Kidney (tissue), 14 donors: ENCODE results near the gene DEXI. TPM values are rescaled to one million over a fixed set of nuclear protein-coding genes. Genes with fewer than 3 reads are reported as not detected.

Experiments used
- DNase-seq, 5 donors: peaks; one replicate each; pipeline ENCODE4 v3.0.0-alpha.2; 2013 to 2020
- FAIRE-seq: peaks from 2 replicates; lab custom pipeline; 2012; peaks lifted over from hg19 to GRCh38; lab: Jason Lieb, UNC
- H3K27ac ChIP-seq, 2 donors: one replicate each; pipeline ENCODE4 v1.7.0; 2013; ENCODE audit warnings: low read depth in 2 of 2, low read length in 2 of 2, inconsistent platforms in 1 of 2
- H3K27me3 ChIP-seq: one replicate; pipeline ENCODE4 v1.7.1; 2013; ENCODE audit warnings: low read length, inconsistent platforms; ENCODE audit not compliant: control insufficient read depth, insufficient read depth
- H3K36me3 ChIP-seq, 3 donors: one replicate each; pipeline versions ENCODE4 v1.7.0 to v1.7.1; 2013; ENCODE audit warnings: low read length in 3 of 3, control low read depth in 1 of 3, inconsistent platforms in 1 of 3; ENCODE audit not compliant: insufficient read depth in 3 of 3, control insufficient read depth in 2 of 3
- H3K4me1 ChIP-seq, 3 donors: one replicate each; pipeline versions ENCODE4 v1.7.0 to v1.7.1; 2013; ENCODE audit warnings: low read length in 3 of 3, inconsistent platforms in 1 of 3, low read depth in 1 of 3; ENCODE audit not compliant: control insufficient read depth in 2 of 3, insufficient read depth in 2 of 3
- H3K4me3 ChIP-seq, 3 donors: one replicate each; pipeline versions ENCODE4 v1.7.0 to v1.8.1; 2013; ENCODE audit warnings: low read length in 3 of 3, control low read depth in 1 of 3, inconsistent platforms in 1 of 3
- H3K9ac ChIP-seq, 3 donors: one replicate each; pipeline versions ENCODE4 v1.7.0 to v1.7.1; 2013; ENCODE audit warnings: low read length in 3 of 3, control low read depth in 1 of 3, inconsistent platforms in 1 of 3
- H3K9me3 ChIP-seq, 3 donors: one replicate each; pipeline versions ENCODE4 v1.7.0 to v1.7.1; 2013; ENCODE audit warnings: low read length in 3 of 3, control low read depth in 1 of 3, inconsistent platforms in 1 of 3; ENCODE audit not compliant: control insufficient read depth in 2 of 3, insufficient read depth in 1 of 3
- intact Hi-C: fragments of 100-400 bp; cut with DNase I; formaldehyde crosslinking; loops from one replicate; pipeline ENCODE4 v1.11.1; 2022
- polyA plus RNA-seq: library from polyadenylated mRNA; stranded (reverse); fragments of 350-450 nt; fragmentation: Illumina TruSeq; extraction: RNeasy Lipid Tissue Mini Kit (QIAGEN cat#74804); gene quantifications from one replicate; pipeline ENCODE4 v1.2.3, GENCODE V29; 2014; ENCODE audit warnings: low read depth, low replicate concordance; ENCODE audit not compliant: insufficient read depth
- total RNA-seq: library from RNA; stranded (reverse); fragmentation: NEBNext Ultra II Directional; extraction: Animal tissue kit (Norgen Biotek cat#: 25700); gene quantifications from one replicate; pipeline ENCODE4 v1.2.1, GENCODE V29; 2021
- TF ChIP-seq, protein P1 (sequence below): IDR thresholded peaks from 3 replicates; pipeline ENCODE4 v1.5.1; 2012; ENCODE audit warnings: mild to moderate bottlenecking, moderate library complexity, borderline replicate concordance; ENCODE audit not compliant: insufficient read depth; ENCODE audit errors: extremely low read depth
- donor health status: control.
- donor health status: control.
- donor health status: control.
- donor health status: control.
- donor health status: control.
- donor health status: DM: yes; HTN: yes; CAD: no.
- donor health status: Normal renal cell carcinoma (clear cell type).

The DEXI gene
- total and polyA plus RNA-seq, 2 donors from 2014 or later = 31.0 to 46.2 TPM

DNA sequence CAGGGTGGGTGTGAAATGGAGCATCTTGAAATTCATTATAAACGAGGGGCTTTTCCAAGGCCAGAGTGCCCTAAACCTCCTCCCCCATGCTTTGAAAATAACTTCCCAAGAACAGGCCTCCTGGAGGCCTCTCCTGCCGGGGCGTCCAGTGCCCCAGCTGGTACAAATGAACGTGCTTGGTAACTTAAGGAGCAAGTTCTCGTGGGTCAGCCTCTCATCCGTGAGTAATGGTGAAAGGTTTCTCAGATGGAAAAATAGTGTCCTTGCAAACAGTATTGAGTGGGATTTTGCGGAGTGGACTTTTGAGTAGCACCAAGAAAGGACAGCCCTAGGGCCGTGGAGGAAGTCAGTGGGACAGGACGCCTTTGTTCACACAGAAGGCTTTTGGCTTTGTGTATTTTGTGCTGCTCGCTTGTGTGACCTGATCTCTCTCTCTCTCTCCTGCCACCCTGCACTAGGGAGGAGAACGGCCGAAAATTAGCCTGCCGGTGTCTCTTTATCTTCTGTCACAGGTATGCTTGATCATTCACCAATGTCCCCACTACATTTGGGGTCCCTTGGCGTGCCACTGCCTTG, 36.7 kb upstream of the DEXI start:
- no peaks in the 10 kb centered on the region for H3K9me3 ChIP-seq
- FAIRE-seq (no peak), DNase-seq (peak in 3 of 5 donors; percentile 66 to 82 (median 74))
- H3K9ac ChIP-seq = no peak overlapping the region
- H3K27me3 ChIP-seq = no peaks in the 10 kb centered on the region
- TF ChIP-seq, protein P1, sequence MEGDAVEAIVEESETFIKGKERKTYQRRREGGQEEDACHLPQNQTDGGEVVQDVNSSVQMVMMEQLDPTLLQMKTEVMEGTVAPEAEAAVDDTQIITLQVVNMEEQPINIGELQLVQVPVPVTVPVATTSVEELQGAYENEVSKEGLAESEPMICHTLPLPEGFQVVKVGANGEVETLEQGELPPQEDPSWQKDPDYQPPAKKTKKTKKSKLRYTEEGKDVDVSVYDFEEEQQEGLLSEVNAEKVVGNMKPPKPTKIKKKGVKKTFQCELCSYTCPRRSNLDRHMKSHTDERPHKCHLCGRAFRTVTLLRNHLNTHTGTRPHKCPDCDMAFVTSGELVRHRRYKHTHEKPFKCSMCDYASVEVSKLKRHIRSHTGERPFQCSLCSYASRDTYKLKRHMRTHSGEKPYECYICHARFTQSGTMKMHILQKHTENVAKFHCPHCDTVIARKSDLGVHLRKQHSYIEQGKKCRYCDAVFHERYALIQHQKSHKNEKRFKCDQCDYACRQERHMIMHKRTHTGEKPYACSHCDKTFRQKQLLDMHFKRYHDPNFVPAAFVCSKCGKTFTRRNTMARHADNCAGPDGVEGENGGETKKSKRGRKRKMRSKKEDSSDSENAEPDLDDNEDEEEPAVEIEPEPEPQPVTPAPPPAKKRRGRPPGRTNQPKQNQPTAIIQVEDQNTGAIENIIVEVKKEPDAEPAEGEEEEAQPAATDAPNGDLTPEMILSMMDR = no peak
- H3K36me3 ChIP-seq = peaks cover 2 to 8% (median 5%) of the 10 kb centered on the region in 3 donors
- no peak overlapping the region for H3K4me3 ChIP-seq
- intact Hi-C loops = loop anchor here (5.0 kb wide), 1 partner anchor 278 kb away; the partner anchor contains the start of gene SOCS1
- H3K27ac ChIP-seq = no peak overlapping the region
- peaks cover 0 to 6% (median 2%) of the 10 kb centered on the region in 3 donors for H3K4me1 ChIP-seq

DNA sequence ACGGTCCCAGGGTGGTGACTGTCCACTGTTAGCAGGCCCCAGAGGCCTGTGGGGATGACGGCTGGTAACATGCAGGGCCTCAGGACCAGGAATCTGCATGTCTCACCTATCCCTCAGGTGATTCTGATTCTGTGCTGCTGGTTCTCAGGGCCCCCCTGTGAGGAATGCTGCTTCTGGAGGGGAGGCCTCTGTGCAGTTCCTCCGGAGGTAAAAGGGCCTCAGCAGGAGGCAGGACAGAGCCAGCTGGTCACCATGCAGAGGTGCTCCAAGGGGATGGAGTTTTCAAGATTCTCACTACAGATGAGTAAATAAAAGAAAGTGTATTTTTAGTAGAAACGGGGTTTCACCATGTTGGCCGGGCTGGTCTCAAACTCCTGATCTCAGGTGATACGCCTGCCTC, 35.9 kb upstream of the DEXI start:
- FAIRE-seq = no peak
- H3K9me3 ChIP-seq = no peaks in the 10 kb centered on the region
- TF ChIP-seq, protein P1 = no peak
- intact Hi-C loops = loop anchor here (5.0 kb wide), 1 partner anchor 279 kb away; the partner anchor contains the start of gene SOCS1
- H3K9ac ChIP-seq = no peak overlapping the region
- H3K27me3 ChIP-seq = no peaks in the 10 kb centered on the region
- no peak overlapping the region for H3K4me3 ChIP-seq
- H3K27ac ChIP-seq = no peak overlapping the region
- H3K36me3 ChIP-seq = peaks cover 2 to 11% (median 5%) of the 10 kb centered on the region in 3 donors
- H3K4me1 ChIP-seq = peaks cover 0 to 6% (median 2%) of the 10 kb centered on the region in 3 donors
- no peak for DNase-seq

DNA sequence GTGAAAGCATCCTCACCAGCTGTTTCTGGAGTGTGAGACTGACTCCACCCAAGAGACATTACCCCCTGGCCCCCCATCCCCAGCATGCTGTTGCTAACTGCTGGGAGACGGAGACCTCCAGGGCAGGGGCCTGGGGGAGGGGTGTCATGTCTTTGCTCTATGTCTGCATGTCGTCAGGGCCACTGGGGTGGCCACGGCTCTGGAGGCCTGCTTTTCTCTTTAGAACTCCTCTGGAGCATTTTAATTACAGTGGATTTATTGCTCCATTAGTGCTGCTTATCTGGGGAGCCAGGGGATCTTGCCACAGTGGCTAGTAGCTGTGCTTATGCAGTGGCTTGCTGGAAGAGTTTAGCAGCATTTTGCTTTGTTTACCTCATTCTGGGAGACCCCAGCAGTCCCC, 34.4 kb upstream of the DEXI start:
- Histone ChIP-seq H3K4me1 (peaks cover 3 to 7% (median 5%) of the 10 kb centered on the region in 3 donors), H3K4me3 (no peak overlapping the region), H3K27ac (no peak overlapping the region), H3K9me3 (no peaks in the 10 kb centered on the region), H3K9ac (no peak overlapping the region), H3K27me3 (no peaks in the 10 kb centered on the region), H3K36me3 (peaks cover 2 to 12% (median 8%) of the 10 kb centered on the region in 3 donors)
- FAIRE-seq (no peak), DNase-seq (peak in 4 of 5 donors; percentile 82 to 92 (median 88))
- intact Hi-C loops = loop anchor here (5.0 kb wide), 1 partner anchor 281 kb away; the partner anchor contains the start of gene SOCS1
- TF ChIP-seq, protein P1 = no peak
